Measurements from ENCODE around the gene BDH1. TPM values are rescaled to one million over a fixed set of nuclear protein-coding genes. Genes with fewer than 3 reads are reported as not detected.

The BDH1 gene
- total RNA-seq, 2 donors from 2014 or later, result 4.0 to 48.3 TPM

- no peak for DNase-seq (ENCODE audit: low spot score)
- Histone ChIP-seq H3K27me3 (no peaks in the 10 kb centered on the region), H3K27ac (no peak overlapping the region), H3K4me1 (peaks cover 0 to 12% of the 10 kb centered on the region in 2 donors), H3K9me3 (no peaks in the 10 kb centered on the region), H3K36me3 (no peaks in the 10 kb centered on the region), H3K4me3 (no peak overlapping the region)
- no peak for TF ChIP-seq CTCF (IDR thresholded peaks at IDR 0.05)
Measured at GRCh38 chr3:197464794-197465193, 91.0 kb downstream of the BDH1 start.

GRCh38 chr3:197463279-197463678 is 92.5 kb downstream of the BDH1 start:
- Histone ChIP-seq H3K27me3 (no peaks in the 10 kb centered on the region), H3K27ac (no peak overlapping the region)
- DNase-seq (ENCODE audit: low spot score), result no peak

GRCh38 chr3:197462808-197463207 is 93.0 kb downstream of the BDH1 start:
- H3K9me3 ChIP-seq, result no peaks in the 10 kb centered on the region
- no peaks in the 10 kb centered on the region for H3K36me3 ChIP-seq
- no peak for TF ChIP-seq CTCF (IDR thresholded peaks at IDR 0.05)
- DNase-seq (ENCODE audit: low spot score), result no peak
- H3K4me3 ChIP-seq, result no peak overlapping the region
- peaks cover 0 to 12% of the 10 kb centered on the region in 2 donors for H3K4me1 ChIP-seq
- no peak overlapping the region for H3K27ac ChIP-seq
- H3K27me3 ChIP-seq, result no peaks in the 10 kb centered on the region

More at GRCh38 chr3:197463279-197463678, 92.5 kb downstream of the BDH1 start:
- H3K4me1 ChIP-seq, result peaks cover 0 to 12% of the 10 kb centered on the region in 2 donors
- H3K36me3 ChIP-seq, result no peaks in the 10 kb centered on the region
- H3K9me3 ChIP-seq, result no peaks in the 10 kb centered on the region
- no peak overlapping the region for H3K4me3 ChIP-seq
- TF ChIP-seq CTCF (IDR thresholded peaks at IDR 0.05), result no peak

- no peaks in the 10 kb centered on the region for H3K9me3 ChIP-seq
- DNase-seq (ENCODE audit: low spot score), result no peak
- TF ChIP-seq CTCF (IDR thresholded peaks at IDR 0.05), result no peak
- H3K4me1 ChIP-seq, result peaks cover 0 to 4% of the 10 kb centered on the region in 2 donors
- no peak overlapping the region for H3K4me3 ChIP-seq
- H3K27me3 ChIP-seq, result no peaks in the 10 kb centered on the region
- H3K27ac ChIP-seq, result no peak overlapping the region
- H3K36me3 ChIP-seq, result no peaks in the 10 kb centered on the region
Measured at GRCh38 chr3:197460639-197461038, 95.1 kb downstream of the BDH1 start.

- Histone ChIP-seq H3K27ac (no peak overlapping the region), H3K9me3 (no peaks in the 10 kb centered on the region), H3K4me3 (no peak overlapping the region), H3K36me3 (no peaks in the 10 kb centered on the region), H3K27me3 (no peaks in the 10 kb centered on the region), H3K4me1 (peaks cover 0 to 4% of the 10 kb centered on the region in 2 donors)
- no peak for TF ChIP-seq CTCF (IDR thresholded peaks at IDR 0.05)
- DNase-seq (ENCODE audit: low spot score), result no peak
Measured at GRCh38 chr3:197460002-197460401, 95.8 kb downstream of the BDH1 start.

Other genes starting within 250 kb of the BDH1 start
- 10 to 100 TPM; 32.3 to 32.7 TPM for gene RUBCN, start 180.9 kb upstream of the BDH1 start, total RNA-seq
- gene FYTTD1, start 193.9 kb upstream of the BDH1 start, total RNA-seq, result 10 to 100 TPM; 39.9 to 61.8 TPM
- gene LRCH3, start 235.3 kb upstream of the BDH1 start, total RNA-seq, result 10 to 100 TPM; 22.2 to 23.4 TPM

Data from right atrium auricular region (tissue), 2 donors.